Measurements from ENCODE around the gene CETN2. TPM values are rescaled to one million over a fixed set of nuclear protein-coding genes. Genes with fewer than 3 reads are reported as not detected.

The CETN2 gene
- polyA plus RNA-seq, 1 donor (not counting 4 experiments of a cell fraction or from before 2014, with no cell fraction given) = 69.0 TPM

GRCh38 chrX:152876931-152877840 is 46.6 kb upstream of the CETN2 start:
- H3K4me1 ChIP-seq (ENCODE audit: control insufficient read depth, extremely low read depth, insufficient read depth, low read length) = peaks cover 28% of the 10 kb centered on the region
- H3K4me2 ChIP-seq (ENCODE audit: control insufficient read depth, extremely low read depth, insufficient read depth, low read depth, low read length) = peak overlapping the region; percentile 19
- FAIRE-seq (peak; percentile 67), DNase-seq (ENCODE audit: low read depth, low spot score) (no peak)
- no peak overlapping the region for H3K9ac ChIP-seq (ENCODE audit: control insufficient read depth, extremely low read depth, insufficient read depth, low read length)
- no peaks in the 10 kb centered on the region for H3K36me3 ChIP-seq (ENCODE audit: control insufficient read depth in 2 of 2, extremely low read depth in 1 of 2, insufficient read depth in 2 of 2, low read length in 2 of 2)
- H3K27ac ChIP-seq (ENCODE audit: control insufficient read depth, insufficient read depth, low read length) = no peak overlapping the region
- H3K4me3 ChIP-seq (ENCODE audit: control insufficient read depth in 2 of 3, extremely low read depth in 1 of 3, insufficient read depth in 2 of 3, low read depth in 1 of 3, low read length in 3 of 3) = no peak overlapping the region
- no peaks in the 10 kb centered on the region for H3K79me2 ChIP-seq (ENCODE audit: control insufficient read depth, insufficient read depth, low read length)
- H4K20me1 ChIP-seq (ENCODE audit: control insufficient read depth, extremely low read depth, insufficient read depth, low read length) = no peaks in the 10 kb centered on the region
- no peaks in the 10 kb centered on the region for H3K9me1 ChIP-seq (ENCODE audit: control insufficient read depth, extremely low read depth, insufficient read depth, low read length)
- H2AFZ ChIP-seq (ENCODE audit: control insufficient read depth, low read length) = no peak overlapping the region
- no peaks in the 10 kb centered on the region for H3K27me3 ChIP-seq (ENCODE audit: control insufficient read depth, extremely low read depth, insufficient read depth, low read length)
- dilution Hi-C loops (cut with MboI; ENCODE audit: extremely low pct_ligation_motif_present, low sequenced_read_pairs) = no loop called here
- TF ChIP-seq CTCF (optimal IDR thresholded peaks at IDR 0.05 in 1 of 3, IDR thresholded peaks at IDR 0.05 in 1 of 3, conservative IDR thresholded peaks at IDR 0.05 in 1 of 3; ENCODE audit: extremely low read depth in 1 of 3, insufficient read depth in 2 of 3, low read length in 3 of 3) (no peak), EZH2 (IDR thresholded peaks at IDR 0.05; ENCODE audit: low read length) (no peak)
- no peaks in the 10 kb centered on the region for H3K9me3 ChIP-seq (ENCODE audit: control insufficient read depth, low read depth, low read length)

DNA sequence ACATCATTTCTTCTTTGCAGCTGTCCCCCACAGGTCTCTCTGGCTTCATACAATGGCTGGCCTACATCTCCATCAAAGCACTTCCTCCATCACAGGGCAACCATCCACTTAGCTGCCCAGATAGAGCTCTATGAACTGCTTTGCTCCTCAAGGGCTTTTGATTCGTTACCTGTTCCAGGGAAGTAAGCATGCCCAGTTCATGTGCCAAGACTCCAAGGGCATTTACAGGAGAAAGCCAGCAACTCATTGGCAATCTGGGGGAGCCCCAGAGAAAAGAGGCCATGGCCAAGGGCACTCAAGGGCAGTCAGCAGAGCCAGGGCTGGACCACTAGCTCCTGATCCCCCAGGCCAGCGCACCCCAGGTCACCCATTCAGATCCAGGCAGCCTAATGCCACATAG is 42.8 kb upstream of the CETN2 start:
- H3K27ac ChIP-seq (ENCODE audit: control insufficient read depth, insufficient read depth, low read length) = no peak overlapping the region
- H3K79me2 ChIP-seq (ENCODE audit: control insufficient read depth, insufficient read depth, low read length) = no peaks in the 10 kb centered on the region
- no peaks in the 10 kb centered on the region for H3K9me1 ChIP-seq (ENCODE audit: control insufficient read depth, extremely low read depth, insufficient read depth, low read length)
- H3K4me3 ChIP-seq (ENCODE audit: control insufficient read depth in 2 of 3, extremely low read depth in 1 of 3, insufficient read depth in 2 of 3, low read depth in 1 of 3, low read length in 3 of 3) = no peak overlapping the region
- no peak overlapping the region for H2AFZ ChIP-seq (ENCODE audit: control insufficient read depth, low read length)
- H3K9me3 ChIP-seq (ENCODE audit: control insufficient read depth, low read depth, low read length) = no peaks in the 10 kb centered on the region
- dilution Hi-C loops (cut with MboI; ENCODE audit: extremely low pct_ligation_motif_present, low sequenced_read_pairs) = no loop called here
- H3K4me1 ChIP-seq (ENCODE audit: control insufficient read depth, extremely low read depth, insufficient read depth, low read length) = peaks cover 15% of the 10 kb centered on the region
- DNase-seq (ENCODE audit: low read depth, low spot score) (no peak), FAIRE-seq (no peak)
- peaks cover 7 to 9% of the 10 kb centered on the region in 2 experiments for H3K36me3 ChIP-seq (ENCODE audit: control insufficient read depth in 2 of 2, extremely low read depth in 1 of 2, insufficient read depth in 2 of 2, low read length in 2 of 2)
- no peak overlapping the region for H3K4me2 ChIP-seq (ENCODE audit: control insufficient read depth, extremely low read depth, insufficient read depth, low read depth, low read length)
- no peak overlapping the region for H3K9ac ChIP-seq (ENCODE audit: control insufficient read depth, extremely low read depth, insufficient read depth, low read length)
- no peaks in the 10 kb centered on the region for H4K20me1 ChIP-seq (ENCODE audit: control insufficient read depth, extremely low read depth, insufficient read depth, low read length)
- no peaks in the 10 kb centered on the region for H3K27me3 ChIP-seq (ENCODE audit: control insufficient read depth, extremely low read depth, insufficient read depth, low read length)
- TF ChIP-seq EZH2 (IDR thresholded peaks at IDR 0.05; ENCODE audit: low read length) (no peak), CTCF (optimal IDR thresholded peaks at IDR 0.05 in 1 of 3, IDR thresholded peaks at IDR 0.05 in 1 of 3, conservative IDR thresholded peaks at IDR 0.05 in 1 of 3; ENCODE audit: extremely low read depth in 1 of 3, insufficient read depth in 2 of 3, low read length in 3 of 3) (no peak)
